Stimulated activated memory B cell treated with anti-CD40 and anti-IgM and Interleukin-4, amounts not matched to agents 10 μg/mL and 1 μg/mL and 100 μg/mL, for 72 hours (primary cell): Measurements from ENCODE around the gene KXD1.
A peak's percentile ranks its signal among the peaks of the same experiment; 100 is the strongest.
"Not testable (repeated sequence)": the region's sequence is repeated elsewhere in the genome, so short reads cannot be mapped to it uniquely, and the experiment has no call there.

Experiments used
- ATAC-seq: fragments of 150-1000 bp; cut with Tn5 transposase; 2 replicates; pipeline ENCODE4 v1.10.0; 2021
- H3K27ac Mint-ChIP-seq: one replicate; pipeline ENCODE4 v1.8.0; 2022; ENCODE audit warnings: mild to moderate bottlenecking, mixed read lengths
- H3K27me3 Mint-ChIP-seq: one replicate; pipeline ENCODE4 v1.8.0; 2022; ENCODE audit warnings: mixed read lengths
- H3K36me3 Mint-ChIP-seq: one replicate; pipeline ENCODE4 v1.8.0; 2022; ENCODE audit warnings: mixed read lengths
- H3K4me1 Mint-ChIP-seq: one replicate; pipeline ENCODE4 v1.8.0; 2022; ENCODE audit warnings: mixed read lengths
- H3K4me3 Mint-ChIP-seq: one replicate; pipeline ENCODE4 v1.8.0; 2022; ENCODE audit warnings: mild to moderate bottlenecking, moderate library complexity, mixed read lengths
- H3K9me3 Mint-ChIP-seq: one replicate; pipeline ENCODE4 v1.8.0; 2022; ENCODE audit warnings: mixed read lengths

KXD1 gene

DNA sequence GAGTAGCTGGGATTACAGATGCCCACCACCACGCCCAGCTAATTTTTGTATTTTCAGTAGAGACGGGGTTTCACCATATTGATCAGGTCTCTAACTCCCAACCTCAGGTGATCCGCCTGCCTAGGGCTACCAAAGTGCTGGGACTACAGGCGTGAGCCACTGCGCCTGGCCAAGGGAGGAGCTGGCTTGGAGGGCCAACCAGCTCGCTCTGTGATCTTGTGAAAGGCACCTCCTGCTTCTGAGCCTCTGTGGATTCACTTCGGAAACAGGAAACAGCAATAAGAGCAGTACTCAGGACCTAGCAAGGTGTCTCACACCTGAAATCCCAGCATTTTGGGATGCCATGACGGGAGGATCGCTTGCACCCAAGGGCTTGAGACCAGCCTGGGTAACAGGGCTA is 33.8 kb upstream of the KXD1 start:
- Mint-ChIP-seq H3K4me1 (peaks cover 27% of the 10 kb centered on the region), H3K4me3 (no peak overlapping the region), H3K27ac (peak overlapping the region; percentile 84), H3K27me3 (no peaks in the 10 kb centered on the region), H3K9me3 (no peaks in the 10 kb centered on the region), H3K36me3 (no peaks in the 10 kb centered on the region)
- ATAC-seq, result no peak

DNA sequence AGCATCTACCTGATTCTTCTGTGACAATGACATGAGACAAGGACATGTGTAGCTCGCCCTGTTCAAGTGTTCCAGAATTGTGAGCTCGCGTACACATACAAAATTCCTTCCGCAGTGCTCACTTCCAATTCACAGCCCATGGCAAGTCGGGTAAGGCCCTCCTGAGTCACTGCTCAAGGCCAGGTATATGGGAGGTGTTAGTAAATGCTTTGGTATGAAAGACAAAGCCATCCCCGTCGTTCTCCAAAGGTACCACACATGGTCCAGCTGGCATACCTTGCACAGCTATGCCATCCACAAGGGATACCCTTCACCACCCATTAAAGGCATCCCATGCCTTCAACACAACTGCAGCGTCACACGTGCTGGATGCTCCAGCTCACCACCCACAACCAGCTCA is 31.4 kb upstream of the KXD1 start:
- Mint-ChIP-seq H3K4me3 (no peak overlapping the region), H3K9me3 (no peaks in the 10 kb centered on the region), H3K36me3 (peaks cover 2% of the 10 kb centered on the region), H3K4me1 (peaks cover 6% of the 10 kb centered on the region), H3K27ac (no peak overlapping the region), H3K27me3 (no peaks in the 10 kb centered on the region)
- ATAC-seq, result no peak

GRCh38 chr19:18529782-18530181 is 27.9 kb upstream of the KXD1 start:
- peaks cover 21% of the 10 kb centered on the region for H3K36me3 Mint-ChIP-seq
- H3K27ac Mint-ChIP-seq, result no peak overlapping the region
- H3K27me3 Mint-ChIP-seq, result no peaks in the 10 kb centered on the region
- H3K9me3 Mint-ChIP-seq, result no peaks in the 10 kb centered on the region
- no peak for ATAC-seq
- H3K4me3 Mint-ChIP-seq, result no peak overlapping the region
- H3K4me1 Mint-ChIP-seq, result no peaks in the 10 kb centered on the region

DNA sequence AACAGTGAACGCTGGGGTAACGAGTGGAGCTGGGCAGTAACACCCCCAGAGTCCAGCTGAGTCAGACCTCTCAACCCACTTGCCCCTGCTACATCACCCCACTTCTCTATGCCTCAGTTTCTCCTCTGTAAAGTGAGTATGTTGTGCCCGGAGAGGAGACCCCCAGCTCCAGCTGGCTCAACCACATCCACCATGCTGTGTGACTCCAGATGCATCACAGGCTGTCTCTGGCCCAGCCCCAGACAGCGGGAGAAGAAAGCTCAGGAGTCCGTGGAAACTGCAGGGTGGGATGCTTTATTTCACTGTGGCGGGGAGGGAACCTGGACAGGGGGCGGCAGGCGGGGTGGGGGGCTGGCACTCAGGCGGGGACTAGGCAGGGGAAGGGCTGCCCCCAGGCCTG is 26.2 kb upstream of the KXD1 start:
- no peak overlapping the region for H3K4me3 Mint-ChIP-seq

DNA sequence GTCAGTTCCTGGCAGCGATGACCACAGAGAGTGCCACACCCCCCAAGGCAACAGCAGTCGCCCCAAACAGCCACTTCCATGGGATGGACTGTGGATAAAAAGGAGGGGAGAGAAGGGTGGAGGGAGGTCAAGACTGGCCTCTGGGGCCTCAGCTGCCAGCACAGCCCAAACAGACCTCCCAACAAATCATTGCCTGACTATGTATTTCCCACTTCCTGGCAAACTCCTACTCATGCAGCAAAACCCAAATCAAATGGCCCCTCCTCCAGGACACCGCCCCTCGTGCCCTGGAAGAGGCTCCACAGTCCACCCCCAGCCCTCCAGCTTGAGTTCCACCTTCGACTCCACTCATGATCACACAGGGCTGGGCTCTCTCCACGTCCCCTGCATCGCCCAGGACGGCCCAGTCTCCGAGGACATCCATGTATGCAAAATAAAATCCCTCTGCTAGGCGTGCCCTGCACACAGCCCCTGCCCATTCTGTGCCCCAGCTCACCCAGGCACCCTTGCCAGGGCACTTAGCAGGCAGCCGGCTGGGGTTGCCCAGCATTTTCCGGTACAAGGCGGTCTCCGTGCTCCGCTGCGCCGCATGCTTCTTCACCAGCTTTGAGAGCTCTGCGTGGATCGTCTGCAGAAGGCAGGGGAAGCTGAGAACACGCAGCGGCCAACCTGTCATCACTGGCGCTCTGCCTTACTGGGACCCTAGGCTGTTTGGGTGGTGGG is 25.3 kb upstream of the KXD1 start:
- H3K36me3 Mint-ChIP-seq, result peaks cover 42% of the 10 kb centered on the region
- no peak overlapping the region for H3K27ac Mint-ChIP-seq
- H3K27me3 Mint-ChIP-seq, result no peaks in the 10 kb centered on the region
- H3K4me3 Mint-ChIP-seq, result no peak overlapping the region
- no peaks in the 10 kb centered on the region for H3K4me1 Mint-ChIP-seq
- ATAC-seq, result no peak
- H3K9me3 Mint-ChIP-seq, result peaks cover 3% of the 10 kb centered on the region

More for the DNA sequence above, 26.2 kb upstream of the KXD1 start:
- no peak for ATAC-seq
- Mint-ChIP-seq H3K9me3 (peaks cover under 1% of the 10 kb centered on the region), H3K4me1 (no peaks in the 10 kb centered on the region), H3K36me3 (peaks cover 35% of the 10 kb centered on the region), H3K27me3 (no peaks in the 10 kb centered on the region), H3K27ac (no peak overlapping the region)

- H3K27ac Mint-ChIP-seq, result no peak overlapping the region
- peaks cover 42% of the 10 kb centered on the region for H3K36me3 Mint-ChIP-seq
- no peaks in the 10 kb centered on the region for H3K4me1 Mint-ChIP-seq
- no peak for ATAC-seq
- no peaks in the 10 kb centered on the region for H3K27me3 Mint-ChIP-seq
- H3K4me3 Mint-ChIP-seq, result no peak overlapping the region
- H3K9me3 Mint-ChIP-seq, result peaks cover 3% of the 10 kb centered on the region
These were observed 24.6 kb upstream of the KXD1 start for GRCh38 chr19:18533058-18533457.

- peaks cover 55% of the 10 kb centered on the region for H3K36me3 Mint-ChIP-seq
- no peak overlapping the region for H3K27ac Mint-ChIP-seq
- H3K4me1 Mint-ChIP-seq, result peaks cover under 1% of the 10 kb centered on the region
- peaks cover 3% of the 10 kb centered on the region for H3K9me3 Mint-ChIP-seq
- H3K27me3 Mint-ChIP-seq, result no peaks in the 10 kb centered on the region
- no peak overlapping the region for H3K4me3 Mint-ChIP-seq
- ATAC-seq, result no peak
These were observed 21.2 kb upstream of the KXD1 start for GRCh38 chr19:18536475-18536874.

DNA sequence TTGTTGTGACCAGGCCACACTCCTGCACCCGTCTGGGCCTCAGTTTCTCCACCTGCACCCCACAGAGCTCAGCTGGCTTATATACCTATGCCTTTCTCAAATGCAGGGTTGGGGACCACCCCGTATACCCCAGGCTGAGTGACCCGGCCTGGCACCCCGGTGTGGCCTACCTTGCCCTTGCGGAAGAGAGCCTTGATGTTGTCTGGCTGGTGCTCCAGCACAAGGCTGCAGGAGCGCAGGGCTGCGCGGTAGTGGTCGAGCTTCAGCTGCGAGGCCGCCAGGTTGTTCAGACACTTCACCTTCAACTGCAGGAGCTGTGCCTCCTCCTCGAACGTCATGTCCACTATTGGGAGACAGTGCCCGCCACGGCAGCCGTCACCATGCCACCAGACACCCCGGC is 20.2 kb upstream of the KXD1 start:
- Mint-ChIP-seq H3K36me3 (peaks cover 50% of the 10 kb centered on the region), H3K4me3 (no peak overlapping the region), H3K27me3 (no peaks in the 10 kb centered on the region), H3K9me3 (peaks cover 3% of the 10 kb centered on the region), H3K27ac (no peak overlapping the region), H3K4me1 (peaks cover 10% of the 10 kb centered on the region)
- ATAC-seq, result no peak

DNA sequence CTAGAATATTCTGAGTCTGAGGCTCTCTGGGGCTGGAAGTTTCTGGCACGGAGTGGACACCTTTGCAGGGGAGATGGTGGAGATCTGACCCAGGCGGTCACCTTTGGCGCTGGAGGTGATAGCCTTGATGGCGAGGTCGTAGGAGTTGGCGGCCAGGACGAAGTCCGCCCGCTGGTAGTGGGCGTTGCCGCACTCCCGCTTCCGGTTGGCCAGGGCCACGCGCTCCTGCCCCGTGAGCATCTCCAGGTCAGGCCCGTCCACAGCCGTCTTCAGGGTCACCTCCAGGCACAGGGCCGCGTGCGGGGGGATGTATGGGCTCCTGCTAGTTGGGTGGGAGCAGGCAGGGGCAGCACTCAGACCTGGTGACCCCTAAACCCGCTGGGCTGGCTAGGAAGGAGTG is 19.6 kb upstream of the KXD1 start:
- H3K27ac Mint-ChIP-seq, result no peak overlapping the region
- H3K4me3 Mint-ChIP-seq, result no peak overlapping the region
- no peak for ATAC-seq
- H3K9me3 Mint-ChIP-seq, result peaks cover 3% of the 10 kb centered on the region
- peaks cover 44% of the 10 kb centered on the region for H3K36me3 Mint-ChIP-seq
- H3K27me3 Mint-ChIP-seq, result no peaks in the 10 kb centered on the region
- peaks cover 14% of the 10 kb centered on the region for H3K4me1 Mint-ChIP-seq

GRCh38 chr19:18539372-18539771 is 18.3 kb upstream of the KXD1 start:
- Mint-ChIP-seq H3K9me3 (peaks cover 3% of the 10 kb centered on the region), H3K4me1 (peaks cover 22% of the 10 kb centered on the region), H3K27me3 (no peaks in the 10 kb centered on the region), H3K36me3 (peaks cover 40% of the 10 kb centered on the region), H3K4me3 (no peak overlapping the region), H3K27ac (no peak overlapping the region)
- no peak for ATAC-seq

GRCh38 chr19:18540200-18540599 is 17.5 kb upstream of the KXD1 start:
- H3K9me3 Mint-ChIP-seq, H3K27me3 Mint-ChIP-seq, H3K4me3 Mint-ChIP-seq, H3K27ac Mint-ChIP-seq, ATAC-seq: not testable (repeated sequence)
- Mint-ChIP-seq H3K36me3 (peaks cover 36% of the 10 kb centered on the region), H3K4me1 (peaks cover 24% of the 10 kb centered on the region)

GRCh38 chr19:18541258-18541991 is 16.2 kb upstream of the KXD1 start:
- no peaks in the 10 kb centered on the region for H3K27me3 Mint-ChIP-seq
- peaks cover 25% of the 10 kb centered on the region for H3K36me3 Mint-ChIP-seq
- peaks cover 3% of the 10 kb centered on the region for H3K9me3 Mint-ChIP-seq
- H3K4me1 Mint-ChIP-seq, result peaks cover 24% of the 10 kb centered on the region
- no peak for ATAC-seq
- H3K27ac Mint-ChIP-seq, result no peak overlapping the region
- no peak overlapping the region for H3K4me3 Mint-ChIP-seq

DNA sequence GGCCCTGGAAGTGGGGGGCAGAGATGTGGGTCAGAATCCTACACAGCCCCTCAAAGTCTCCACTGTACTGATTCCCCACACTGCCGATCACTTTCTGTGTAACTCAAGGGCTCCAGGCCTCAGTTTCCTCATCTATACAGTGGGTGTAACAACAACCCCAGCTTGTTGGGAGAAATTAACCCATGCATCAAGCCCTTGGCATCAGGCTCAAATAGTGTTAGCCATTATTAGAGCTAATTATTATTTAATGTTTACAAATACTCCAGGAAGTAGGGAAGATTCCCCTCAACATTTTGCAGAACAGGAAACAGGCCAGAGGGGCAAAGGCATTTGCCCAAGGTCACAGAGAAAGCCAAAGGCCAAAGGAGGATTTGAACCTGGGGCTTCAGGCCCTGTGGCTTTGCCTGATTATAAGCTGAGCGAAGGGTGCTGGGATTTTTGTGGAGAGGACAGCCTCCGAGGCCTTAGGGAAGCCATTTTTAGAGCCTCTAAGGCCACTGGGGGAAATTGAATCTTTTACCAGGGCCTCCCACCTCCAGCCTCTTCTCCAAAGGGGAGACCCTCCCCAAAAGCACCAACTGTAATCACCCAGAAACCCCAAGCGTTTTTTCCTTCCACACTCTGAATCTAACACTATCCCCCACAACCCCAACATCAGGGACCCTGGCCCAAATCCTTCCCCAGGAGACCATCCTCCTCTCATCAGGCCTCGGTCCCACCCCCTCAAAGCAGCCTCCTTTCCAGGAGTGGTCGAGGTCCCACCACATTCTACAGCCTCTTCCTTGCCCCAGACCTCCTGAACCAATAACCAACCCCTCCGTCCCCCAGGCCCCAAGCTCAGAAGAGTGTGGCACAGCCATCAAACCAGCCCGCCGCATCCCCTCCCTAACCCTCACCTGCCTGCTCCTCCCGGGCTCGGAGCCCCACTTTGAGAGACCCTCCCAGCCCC is 15.4 kb upstream of the KXD1 start:
- Mint-ChIP-seq H3K9me3 (no peaks in the 10 kb centered on the region), H3K36me3 (peaks cover 17% of the 10 kb centered on the region), H3K27ac (peak overlapping the region; percentile 95), H3K4me3 (peak overlapping the region; percentile 79), H3K27me3 (no peaks in the 10 kb centered on the region), H3K4me1 (peaks cover 24% of the 10 kb centered on the region)
- no peak for ATAC-seq

DNA sequence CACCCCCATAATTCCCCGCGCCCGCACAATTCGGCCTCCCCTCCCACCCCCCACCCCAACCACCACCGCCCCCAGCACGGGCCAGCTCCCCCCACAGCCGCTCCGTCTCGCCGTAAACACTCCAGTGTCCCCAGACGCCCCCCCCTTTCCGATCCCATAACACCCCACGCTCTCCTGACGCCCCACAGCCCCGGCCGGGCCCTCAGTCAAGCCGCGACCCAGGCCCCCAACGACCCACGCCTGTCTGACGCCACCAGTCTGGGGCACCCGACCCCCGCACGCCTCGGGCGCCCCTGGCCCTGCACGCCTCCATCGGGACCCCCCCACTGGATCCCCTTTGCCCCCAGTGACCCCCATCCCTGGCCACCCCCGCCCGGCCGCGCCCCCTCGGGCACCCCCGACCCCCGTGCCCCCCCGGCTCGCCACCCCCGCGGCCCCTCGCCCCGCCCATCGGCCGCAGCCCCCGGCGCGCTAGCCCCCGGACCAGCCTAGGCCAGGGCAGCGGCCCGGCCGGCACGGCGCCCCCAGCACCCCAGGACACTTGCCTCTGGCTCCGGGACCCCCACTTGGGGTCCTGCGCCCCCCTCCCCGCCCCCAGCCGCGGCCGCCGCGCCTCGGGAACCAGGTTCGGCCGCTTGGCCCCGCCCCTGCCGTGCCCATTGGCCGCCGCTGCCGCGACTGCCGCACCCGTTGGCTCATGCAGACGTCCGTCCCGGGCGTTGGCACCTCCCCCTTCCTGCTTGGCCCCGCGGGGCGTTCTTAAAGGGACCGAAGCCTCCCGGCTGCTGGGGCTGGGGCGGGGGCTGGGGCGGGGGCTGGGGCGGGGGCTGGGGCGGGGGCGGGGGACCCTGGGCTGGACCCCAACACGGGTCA is 14.5 kb upstream of the KXD1 start, which contains the start of gene FKBP8:
Gene FKBP8, minus strand, starts transcription at position 633 of the 873 bp plus-strand sequence. CDS start 1,603 bp downstream, outside the sequence.
- H3K36me3 Mint-ChIP-seq, result peaks cover 17% of the 10 kb centered on the region
- H3K9me3 Mint-ChIP-seq, result no peaks in the 10 kb centered on the region
- peak within 1 kb of the TSS; percentile 92 for H3K4me3 Mint-ChIP-seq
- H3K27ac Mint-ChIP-seq, result peak within 1 kb of the TSS; percentile 95
- peak; percentile 97 for ATAC-seq
- no peaks in the 10 kb centered on the region for H3K27me3 Mint-ChIP-seq
- peaks cover 24% of the 10 kb centered on the region for H3K4me1 Mint-ChIP-seq
